AG09309 (cell line): Measurements from ENCODE around the gene ZNHIT1.

Experiments
- DNase-seq: peaks from one replicate; pipeline ENCODE4 v3.0.0-alpha.2; 2010; ENCODE audit warnings: low read depth
- H3K4me3 ChIP-seq: 2 replicates; pipeline ENCODE4 v1.5.1; 2011; ENCODE audit warnings: mild to moderate bottlenecking, low read depth, low read length, moderate library complexity; ENCODE audit not compliant: control insufficient read depth
- TF ChIP-seq, protein P1 (sequence below): IDR thresholded peaks from 2 replicates; pipeline ENCODE4 v1.5.1; 2011; ENCODE audit warnings: mild to moderate bottlenecking, low read depth, low read length, inconsistent platforms; ENCODE audit not compliant: insufficient read depth, control insufficient read depth; ENCODE audit errors: missing control alignments

Gene ZNHIT1

DNA sequence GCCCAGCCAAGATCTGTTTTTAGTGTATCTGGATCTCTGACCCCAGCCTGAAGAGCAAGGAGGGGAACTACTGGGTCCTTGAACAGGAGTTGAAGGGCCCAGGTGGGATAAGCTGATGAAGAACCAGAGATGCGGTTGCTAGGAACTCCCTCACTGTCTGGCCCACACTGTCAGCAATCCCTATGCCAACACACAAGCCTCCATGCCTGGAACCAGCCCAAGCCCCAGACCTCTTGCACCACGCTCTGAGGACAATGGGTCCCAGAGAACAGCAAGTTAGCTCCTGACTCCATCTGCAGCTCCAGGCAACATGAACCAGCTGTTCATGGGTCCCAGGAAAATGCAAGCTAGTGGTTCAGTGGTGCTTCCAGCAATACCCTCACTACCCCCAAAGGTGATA is 40.3 kb upstream of the ZNHIT1 start:
- no peak overlapping the region for H3K4me3 ChIP-seq
- DNase-seq: no peak
- TF ChIP-seq, protein P1, sequence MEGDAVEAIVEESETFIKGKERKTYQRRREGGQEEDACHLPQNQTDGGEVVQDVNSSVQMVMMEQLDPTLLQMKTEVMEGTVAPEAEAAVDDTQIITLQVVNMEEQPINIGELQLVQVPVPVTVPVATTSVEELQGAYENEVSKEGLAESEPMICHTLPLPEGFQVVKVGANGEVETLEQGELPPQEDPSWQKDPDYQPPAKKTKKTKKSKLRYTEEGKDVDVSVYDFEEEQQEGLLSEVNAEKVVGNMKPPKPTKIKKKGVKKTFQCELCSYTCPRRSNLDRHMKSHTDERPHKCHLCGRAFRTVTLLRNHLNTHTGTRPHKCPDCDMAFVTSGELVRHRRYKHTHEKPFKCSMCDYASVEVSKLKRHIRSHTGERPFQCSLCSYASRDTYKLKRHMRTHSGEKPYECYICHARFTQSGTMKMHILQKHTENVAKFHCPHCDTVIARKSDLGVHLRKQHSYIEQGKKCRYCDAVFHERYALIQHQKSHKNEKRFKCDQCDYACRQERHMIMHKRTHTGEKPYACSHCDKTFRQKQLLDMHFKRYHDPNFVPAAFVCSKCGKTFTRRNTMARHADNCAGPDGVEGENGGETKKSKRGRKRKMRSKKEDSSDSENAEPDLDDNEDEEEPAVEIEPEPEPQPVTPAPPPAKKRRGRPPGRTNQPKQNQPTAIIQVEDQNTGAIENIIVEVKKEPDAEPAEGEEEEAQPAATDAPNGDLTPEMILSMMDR: no peak

DNA sequence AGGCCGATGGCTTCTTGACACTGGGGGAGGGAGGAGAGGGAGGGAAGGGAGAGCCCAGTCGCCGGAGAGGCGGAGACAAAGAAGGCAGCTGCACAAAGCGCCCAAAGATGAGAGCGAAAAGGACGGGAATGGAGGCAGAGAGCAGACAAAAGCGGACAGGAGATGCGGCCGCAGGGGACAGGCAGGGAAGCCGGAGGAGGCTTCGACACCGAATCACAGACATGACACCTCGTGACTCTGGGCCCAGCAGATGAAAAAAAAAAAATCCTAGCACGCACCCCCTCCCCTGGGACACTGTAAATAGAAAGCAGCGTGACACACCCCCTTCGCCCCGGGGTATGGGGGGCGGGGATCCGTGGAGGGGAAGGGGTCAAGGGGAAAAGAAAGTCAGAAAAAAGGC is 38.8 kb upstream of the ZNHIT1 start:
- no peak overlapping the region for H3K4me3 ChIP-seq
- TF ChIP-seq, protein P1: no peak
- no peak for DNase-seq

DNA sequence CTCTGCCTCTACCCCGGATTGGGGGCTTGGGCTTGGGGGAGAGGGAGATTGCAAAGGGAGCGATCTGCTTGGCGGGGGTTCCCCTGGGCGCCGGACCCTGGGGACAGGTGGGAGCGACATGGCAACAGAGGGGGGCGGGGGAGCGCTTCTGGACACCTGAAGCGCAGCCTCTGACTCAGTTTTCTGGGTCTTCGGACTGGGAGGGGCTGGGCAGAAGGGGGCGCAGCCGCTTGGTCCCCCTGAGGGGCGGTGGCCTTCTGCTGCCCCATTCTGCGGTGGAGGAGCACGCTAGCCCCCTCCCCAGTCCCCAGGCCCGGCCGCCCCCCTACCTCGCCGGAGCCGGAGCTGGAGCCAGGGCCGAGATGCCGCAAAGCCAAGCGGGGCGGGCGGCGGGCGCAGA is 38.3 kb upstream of the ZNHIT1 start:
- TF ChIP-seq, protein P1: no peak
- H3K4me3 ChIP-seq: no peak overlapping the region

GRCh38 chr7:101180130-101180755 is 37.7 kb upstream of the ZNHIT1 start, which contains the start of gene NAT16:
Gene NAT16, minus strand, starts transcription at chr7:101180293. Its CDS starts 5,486 bp downstream, at chr7:101174807.
- TF ChIP-seq, protein P1: no peak
- no peak for DNase-seq
- no peak within 1 kb of the TSS for H3K4me3 ChIP-seq

More for the DNA sequence above, 38.3 kb upstream of the ZNHIT1 start:
- no peak for DNase-seq

GRCh38 chr7:101185258-101185839 is 32.6 kb upstream of the ZNHIT1 start:
- H3K4me3 ChIP-seq: no peak overlapping the region
- no peak for DNase-seq
- TF ChIP-seq, protein P1: no peak

DNA sequence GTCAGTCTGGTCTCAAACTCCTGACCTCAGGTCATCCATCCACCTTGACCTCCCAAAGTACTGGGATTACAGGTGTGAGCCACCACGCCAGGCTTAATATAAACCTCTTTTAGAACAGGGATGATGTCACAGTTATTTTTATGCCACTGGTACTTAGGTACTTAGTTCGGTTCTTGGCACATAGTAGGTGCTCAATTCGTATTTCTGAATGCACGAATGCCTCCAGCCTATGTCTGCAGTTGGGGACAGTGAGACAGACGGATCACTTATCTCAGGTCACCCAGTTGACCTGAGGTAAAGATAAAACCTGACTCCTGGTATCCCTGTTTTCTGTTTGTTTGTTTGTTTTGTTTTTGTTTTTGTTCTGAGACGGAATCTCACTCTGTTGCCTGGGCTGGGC is 31.8 kb upstream of the ZNHIT1 start:
- DNase-seq: no peak

More for the DNA sequence above, 31.8 kb upstream of the ZNHIT1 start:
- TF ChIP-seq, protein P1: no peak
- no peak overlapping the region for H3K4me3 ChIP-seq
